Muscle layer of duodenum (tissue), 2 donors: ENCODE data around the gene AQP10.
A peak's percentile ranks its signal among the peaks of the same experiment; 100 is the strongest.
"Not testable (repeated sequence)": the region's sequence is repeated elsewhere in the genome, so short reads cannot be mapped to it uniquely, and the experiment has no call there.

Experiments used
- H3K27ac ChIP-seq: one replicate; pipeline ENCODE4 v1.7.0; 2013; ENCODE audit warnings: mild to moderate bottlenecking, low read length
- H3K27me3 ChIP-seq: one replicate; pipeline ENCODE4 v1.7.0; 2013; ENCODE audit warnings: low read depth, mild to moderate bottlenecking, control low read depth, low read length
- H3K36me3 ChIP-seq, 2 donors: one replicate each; pipeline ENCODE4 v1.7.0; 2013; ENCODE audit warnings: low read length in 2 of 2, control low read depth in 1 of 2, mild to moderate bottlenecking in 1 of 2; ENCODE audit not compliant: insufficient read depth in 2 of 2, control insufficient read depth in 1 of 2
- H3K4me1 ChIP-seq, 2 donors: one replicate each; pipeline ENCODE4 v1.7.0; 2013; ENCODE audit warnings: low read length in 2 of 2, mild to moderate bottlenecking in 2 of 2, control low read depth in 1 of 2, moderate library complexity in 1 of 2; ENCODE audit not compliant: insufficient read depth in 2 of 2, control insufficient read depth in 1 of 2
- H3K4me3 ChIP-seq, 2 donors: one replicate each; pipeline ENCODE4 v1.7.0; 2013; ENCODE audit warnings: low read length in 2 of 2, low read depth in 1 of 2, mild to moderate bottlenecking in 1 of 2
- H3K9me3 ChIP-seq, 2 donors: one replicate each; pipeline ENCODE4 v1.7.0; 2013; ENCODE audit warnings: low read length in 2 of 2, control low read depth in 1 of 2, mild to moderate bottlenecking in 1 of 2; ENCODE audit not compliant: control insufficient read depth in 1 of 2
- donor health status: healthy.

AQP10 gene

GRCh38 chr1:154334079-154335024 lies 13.5 kb downstream of the AQP10 start:
- Histone ChIP-seq H3K36me3 (peaks cover 35 to 42% of the 10 kb centered on the region in 2 donors), H3K9me3 (no peaks in the 10 kb centered on the region), H3K27me3 (peaks cover 6% of the 10 kb centered on the region), H3K4me1 (peaks cover 14 to 23% of the 10 kb centered on the region in 2 donors), H3K4me3 (no peak overlapping the region), H3K27ac (peak overlapping the region; percentile 74)

DNA sequence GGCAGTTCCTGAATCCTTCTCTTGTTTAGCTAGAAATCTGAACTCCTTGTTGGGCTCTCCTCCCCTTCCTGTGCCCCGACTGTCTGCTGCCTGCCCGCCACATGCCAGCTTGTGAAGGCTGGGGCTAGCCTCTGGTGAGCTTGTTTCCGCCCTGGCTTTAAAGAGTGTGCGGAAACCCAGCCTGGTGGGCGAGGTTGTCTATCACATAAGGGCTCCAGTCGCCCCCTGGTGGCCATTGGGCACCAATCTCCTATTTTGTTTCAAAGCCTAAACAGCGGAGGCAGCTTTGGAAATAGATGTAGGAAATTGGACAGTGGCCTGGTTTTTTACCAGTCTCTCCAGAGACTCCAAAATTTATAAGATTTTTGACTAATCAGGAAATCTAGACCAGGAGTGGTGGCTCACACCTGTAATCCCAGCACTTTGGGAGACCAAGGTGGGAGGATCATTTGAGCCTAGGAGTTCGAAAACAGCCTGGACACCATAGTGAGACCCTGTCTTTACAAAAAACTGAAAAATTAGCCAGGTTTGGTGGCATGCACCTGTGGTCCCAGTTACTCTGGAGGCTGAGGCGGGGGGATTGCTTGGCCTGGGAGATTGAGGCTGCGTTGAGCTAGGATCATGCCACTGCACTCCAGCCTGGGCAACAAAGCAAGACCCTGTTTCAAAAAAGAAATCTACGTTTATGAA lies 14.3 kb downstream of the AQP10 start:
- Histone ChIP-seq H3K27me3 (no peaks in the 10 kb centered on the region), H3K27ac (peak overlapping the region; percentile 74), H3K4me3 (no peak overlapping the region), H3K4me1 (peaks cover 11 to 17% of the 10 kb centered on the region in 2 donors), H3K36me3 (peaks cover 39 to 50% of the 10 kb centered on the region in 2 donors), H3K9me3 (no peaks in the 10 kb centered on the region)

DNA sequence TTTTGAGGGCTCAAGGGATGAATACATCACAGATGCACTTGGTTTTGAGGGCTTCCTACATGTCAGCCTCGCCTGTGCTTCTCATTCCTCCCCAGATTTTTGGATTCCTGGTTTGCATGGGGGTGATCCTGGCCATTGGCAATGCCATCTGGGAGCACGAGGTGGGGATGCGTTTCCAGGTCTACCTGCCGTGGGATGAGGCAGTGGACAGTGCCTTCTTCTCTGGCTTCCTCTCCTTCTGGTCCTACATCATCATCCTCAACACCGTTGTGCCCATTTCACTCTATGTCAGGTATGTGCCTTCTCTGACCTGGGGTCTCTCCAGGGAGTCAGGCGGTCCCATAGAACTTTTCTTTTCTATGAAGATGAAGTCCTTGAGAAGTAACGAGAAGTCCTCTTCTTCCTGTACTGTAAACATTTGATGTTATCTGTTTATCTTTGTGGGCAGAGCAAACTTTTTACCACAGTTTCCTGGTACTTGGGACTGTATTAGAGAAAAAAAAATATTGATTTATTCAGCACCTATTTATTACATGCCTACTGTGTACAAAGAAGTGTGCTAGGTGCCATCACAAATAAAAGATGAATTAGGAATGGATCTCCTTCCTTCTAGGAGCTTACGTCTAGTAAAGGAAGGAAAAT lies 16.5 kb downstream of the AQP10 start:
- no peaks in the 10 kb centered on the region for H3K9me3 ChIP-seq
- peaks cover 35 to 59% of the 10 kb centered on the region in 2 donors for H3K36me3 ChIP-seq
- H3K4me1 ChIP-seq, result peaks cover 11 to 17% of the 10 kb centered on the region in 2 donors
- no peaks in the 10 kb centered on the region for H3K27me3 ChIP-seq
- no peak overlapping the region for H3K27ac ChIP-seq
- H3K4me3 ChIP-seq, result no peak overlapping the region

DNA sequence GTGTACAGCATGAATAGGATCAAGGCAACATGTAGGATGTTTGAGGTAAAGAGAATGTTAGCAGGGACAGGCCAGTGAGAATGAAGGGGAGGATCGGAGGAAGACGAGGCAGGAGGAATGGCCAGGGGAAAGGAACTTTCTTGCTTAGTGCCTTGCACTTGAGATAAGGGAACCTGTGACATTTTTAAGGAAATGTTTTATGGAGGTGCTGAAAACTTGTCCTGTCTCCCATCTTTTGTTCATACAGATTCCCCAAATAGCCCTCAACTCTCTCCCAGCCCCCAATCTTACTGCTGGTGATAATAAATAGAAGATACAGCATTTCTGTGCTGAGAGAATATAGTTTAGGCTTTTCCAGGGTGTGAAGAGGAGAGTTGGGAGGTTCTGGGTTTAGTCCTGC lies 18.0 kb downstream of the AQP10 start:
- no peak overlapping the region for H3K27ac ChIP-seq
- H3K9me3 ChIP-seq, result no peaks in the 10 kb centered on the region
- peaks cover 11 to 16% of the 10 kb centered on the region in 2 donors for H3K4me1 ChIP-seq
- H3K4me3 ChIP-seq, result no peak overlapping the region
- H3K27me3 ChIP-seq, result no peaks in the 10 kb centered on the region
- peaks cover 46 to 70% of the 10 kb centered on the region in 2 donors for H3K36me3 ChIP-seq

GRCh38 chr1:154341366-154341765 lies 20.5 kb downstream of the AQP10 start:
- H3K27ac ChIP-seq, result not testable (repeated sequence)

DNA sequence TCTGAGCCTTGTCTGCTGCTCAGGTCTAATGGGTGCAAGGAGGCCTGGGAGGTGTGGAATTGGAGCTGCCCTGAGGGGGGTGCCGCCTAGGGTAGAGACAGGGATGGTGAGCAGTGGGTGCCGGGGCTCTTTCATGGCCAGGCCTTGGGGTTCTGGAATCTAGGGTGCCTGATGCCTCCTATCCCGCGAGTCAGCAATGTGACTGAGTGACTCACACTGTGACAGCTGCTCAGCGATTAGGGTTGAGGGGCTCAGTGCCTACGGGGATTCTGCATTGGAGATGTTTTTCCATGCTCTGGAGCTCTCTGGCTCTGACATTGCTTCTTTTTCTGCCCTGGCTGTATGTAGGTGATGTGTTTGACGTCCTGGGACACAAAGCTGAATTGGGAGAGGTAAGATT lies 21.2 kb downstream of the AQP10 start:
- no peaks in the 10 kb centered on the region for H3K9me3 ChIP-seq
- no peak overlapping the region for H3K27ac ChIP-seq
- no peak overlapping the region for H3K4me3 ChIP-seq
- no peaks in the 10 kb centered on the region for H3K27me3 ChIP-seq
- H3K36me3 ChIP-seq, result peaks cover 66 to 93% of the 10 kb centered on the region in 2 donors
- H3K4me1 ChIP-seq, result no peaks in the 10 kb centered on the region

More at GRCh38 chr1:154341366-154341765, 20.5 kb downstream of the AQP10 start:
- not testable (repeated sequence) for H3K9me3 ChIP-seq, H3K4me1 ChIP-seq, H3K27me3 ChIP-seq, H3K4me3 ChIP-seq
- peaks cover 64 to 89% of the 10 kb centered on the region in 2 donors for H3K36me3 ChIP-seq

GRCh38 chr1:154342836-154343472 lies 22.1 kb downstream of the AQP10 start:
- H3K4me1 ChIP-seq, result no peaks in the 10 kb centered on the region
- no peak overlapping the region for H3K27ac ChIP-seq
- peaks cover 59 to 89% of the 10 kb centered on the region in 2 donors for H3K36me3 ChIP-seq
- H3K9me3 ChIP-seq, result no peaks in the 10 kb centered on the region
- no peaks in the 10 kb centered on the region for H3K27me3 ChIP-seq
- H3K4me3 ChIP-seq, result no peak overlapping the region

- peaks cover 52 to 90% of the 10 kb centered on the region in 2 donors for H3K36me3 ChIP-seq
- H3K9me3 ChIP-seq, result no peaks in the 10 kb centered on the region
- no peak overlapping the region for H3K27ac ChIP-seq
- no peak overlapping the region for H3K4me3 ChIP-seq
- H3K4me1 ChIP-seq, result no peaks in the 10 kb centered on the region
- H3K27me3 ChIP-seq, result no peaks in the 10 kb centered on the region
Observed at GRCh38 chr1:154344977-154345837, 24.3 kb downstream of the AQP10 start.

- no peaks in the 10 kb centered on the region for H3K27me3 ChIP-seq
- no peaks in the 10 kb centered on the region for H3K9me3 ChIP-seq
- H3K4me3 ChIP-seq, result no peak overlapping the region
- no peaks in the 10 kb centered on the region for H3K4me1 ChIP-seq
- H3K27ac ChIP-seq, result no peak overlapping the region
- H3K36me3 ChIP-seq, result peaks cover 52 to 78% of the 10 kb centered on the region in 2 donors
Observed at GRCh38 chr1:154346276-154346917, 25.5 kb downstream of the AQP10 start.

DNA sequence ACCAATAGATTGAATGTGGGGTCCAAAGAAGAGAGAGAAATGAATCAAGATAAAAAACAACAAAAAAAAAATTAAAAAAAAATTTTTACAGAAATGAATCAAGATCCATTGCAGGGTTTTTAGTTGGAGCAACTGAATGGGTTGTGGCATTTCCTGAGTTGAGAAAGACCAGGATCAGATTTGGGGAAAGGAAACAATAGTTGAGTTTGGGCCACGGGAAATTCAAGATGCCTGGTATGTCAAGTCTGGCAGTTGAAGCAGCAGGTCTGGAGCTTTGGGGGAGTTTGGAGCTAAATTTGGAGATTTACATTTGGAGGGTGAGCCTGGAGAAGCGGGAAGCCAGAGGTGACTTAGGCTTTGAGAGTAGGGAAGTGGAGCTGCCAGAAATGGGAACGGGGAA lies 27.1 kb downstream of the AQP10 start:
- Histone ChIP-seq H3K27me3 (no peaks in the 10 kb centered on the region), H3K36me3 (peaks cover 39 to 63% of the 10 kb centered on the region in 2 donors), H3K9me3 (no peaks in the 10 kb centered on the region), H3K4me3 (no peak overlapping the region), H3K4me1 (peaks cover 0 to 11% of the 10 kb centered on the region in 2 donors), H3K27ac (no peak overlapping the region)
